ENCODE data around the gene CCIN. TPM values are rescaled to one million over a fixed set of nuclear protein-coding genes. Genes with fewer than 3 reads are reported as not detected.

The CCIN gene
- total RNA-seq, 1 experiment from 2014 or later, result 0.20 TPM

Other genes starting within 250 kb of the CCIN start
- gene OR2S2, start 211.2 kb upstream of the CCIN start, total RNA-seq (2021; ENCODE audit: unreplicated experiment), result not detected
- gene RECK, start 132.5 kb upstream of the CCIN start, total RNA-seq (2021; ENCODE audit: unreplicated experiment), result 3.8 TPM
- 14.5 TPM for gene GLIPR2, start 32.7 kb upstream of the CCIN start, total RNA-seq (2021; ENCODE audit: unreplicated experiment)
- gene CLTA, start 21.5 kb downstream of the CCIN start, total RNA-seq (2021; ENCODE audit: unreplicated experiment), result 152 TPM
- 8.4 TPM for gene GNE, start 89.1 kb downstream of the CCIN start, total RNA-seq (2021; ENCODE audit: unreplicated experiment)
- 18.1 TPM for gene RNF38, start 230.9 kb downstream of the CCIN start, total RNA-seq (2021; ENCODE audit: unreplicated experiment)

Data from HCT116 (cell line).